ENCODE results near the gene IGLL1.
"Not testable (repeated sequence)": the region's sequence is repeated elsewhere in the genome, so short reads cannot be mapped to it uniquely, and the experiment has no call there.

The IGLL1 gene

GRCh38 chr22:23561025-23561510 lies 19.0 kb downstream of the IGLL1 start:
- DNase-seq: not testable (repeated sequence)

- DNase-seq: not testable (repeated sequence)
Measured at GRCh38 chr22:23560215-23560614, 19.9 kb downstream of the IGLL1 start.

GRCh38 chr22:23557467-23557866 lies 22.6 kb downstream of the IGLL1 start:
- no peak for DNase-seq

- DNase-seq: no peak
Measured at GRCh38 chr22:23557036-23557435, 23.1 kb downstream of the IGLL1 start.

DNA sequence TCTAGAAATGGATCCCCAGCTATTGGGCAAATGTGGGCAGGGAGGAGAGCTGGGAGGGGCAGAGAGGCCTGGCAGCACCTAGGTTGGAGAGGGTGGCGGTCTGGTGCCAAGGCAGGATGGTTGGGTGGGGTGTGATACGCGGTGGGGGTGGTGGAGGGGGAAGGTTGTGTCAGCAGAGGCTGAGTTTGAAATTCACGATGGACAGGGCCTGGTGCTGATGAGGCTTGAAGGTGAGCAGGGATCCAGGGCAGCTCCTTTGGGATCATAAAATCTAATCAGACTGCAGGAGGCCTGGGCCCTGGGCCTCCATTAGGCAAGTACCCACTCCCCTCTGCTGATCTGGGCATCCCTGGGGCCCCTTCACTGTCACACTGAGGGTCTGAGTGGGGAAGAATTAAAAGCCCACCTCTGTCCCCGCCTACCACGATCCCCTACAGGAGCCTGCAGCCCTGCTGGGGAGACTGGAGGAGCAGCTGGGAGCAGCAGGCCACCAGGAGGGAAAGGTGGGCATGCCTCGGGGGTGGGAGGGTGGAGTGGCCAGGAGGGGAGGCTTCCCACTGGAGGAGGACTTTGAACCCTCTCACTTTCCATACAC lies 24.0 kb downstream of the IGLL1 start:
- DNase-seq: no peak

DNA sequence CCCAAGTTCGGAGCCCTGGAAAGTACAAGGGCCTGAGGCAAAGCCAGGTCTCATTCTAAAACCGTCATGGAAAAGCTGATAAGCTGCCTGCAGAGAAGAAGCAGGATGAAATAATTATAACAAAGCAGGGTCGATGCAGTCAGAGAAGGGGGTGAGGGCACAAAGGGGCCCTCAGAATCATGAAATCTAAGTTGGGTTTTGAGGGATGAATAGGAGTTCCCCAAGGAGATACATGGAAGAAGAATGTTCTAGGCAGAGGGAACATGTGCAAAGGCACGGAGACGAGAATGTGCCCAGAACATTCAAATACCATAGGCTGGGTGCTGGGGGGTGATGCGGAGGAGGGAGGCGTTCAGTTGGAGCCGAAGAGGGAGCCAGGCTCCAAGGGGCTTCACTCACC lies 25.0 kb downstream of the IGLL1 start:
- DNase-seq: no peak

GRCh38 chr22:23553924-23554870 lies 25.9 kb downstream of the IGLL1 start:
- no peak for DNase-seq

- no peak for DNase-seq
Measured at GRCh38 chr22:23553438-23553837, 26.7 kb downstream of the IGLL1 start.

DNA sequence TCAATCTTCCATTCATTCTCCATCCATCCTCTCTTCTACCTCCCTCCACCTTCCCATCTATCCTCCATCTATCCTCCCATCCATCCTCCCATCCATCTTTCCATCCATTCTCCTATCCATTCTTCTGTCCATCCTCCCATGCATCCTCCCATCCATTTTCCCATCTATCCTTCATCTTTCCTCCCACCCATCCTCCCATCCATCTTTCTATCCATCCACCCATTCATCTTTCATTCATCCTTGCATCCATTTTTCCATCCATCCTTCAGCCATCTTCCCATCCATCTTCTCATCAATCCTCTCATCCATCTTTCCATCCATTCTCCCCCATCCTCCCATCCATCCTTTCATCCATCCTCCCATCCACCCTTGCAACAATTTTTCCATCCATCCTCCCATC lies 27.5 kb downstream of the IGLL1 start:
- DNase-seq: no peak

DNA sequence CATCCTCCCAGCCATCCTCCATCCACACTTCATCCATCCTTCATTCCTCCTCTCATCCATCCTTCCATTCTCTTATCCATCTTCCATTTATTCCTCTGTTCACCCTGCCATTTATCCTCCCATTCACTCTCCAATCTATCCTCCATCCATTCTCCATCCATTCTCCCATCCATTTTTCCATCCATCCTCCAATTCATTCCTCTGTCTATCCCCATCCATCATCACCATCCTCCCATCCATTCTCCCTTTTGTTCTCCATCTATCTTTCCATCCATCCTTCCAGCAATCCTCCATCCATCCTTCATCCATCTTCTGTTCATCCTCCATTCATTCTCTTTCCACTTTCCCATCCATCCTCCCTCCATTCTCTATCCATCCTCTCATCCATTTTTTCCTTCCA lies 28.7 kb downstream of the IGLL1 start:
- no peak for DNase-seq

GRCh38 chr22:23550049-23550650 lies 29.9 kb downstream of the IGLL1 start:
- no peak for DNase-seq

DNA sequence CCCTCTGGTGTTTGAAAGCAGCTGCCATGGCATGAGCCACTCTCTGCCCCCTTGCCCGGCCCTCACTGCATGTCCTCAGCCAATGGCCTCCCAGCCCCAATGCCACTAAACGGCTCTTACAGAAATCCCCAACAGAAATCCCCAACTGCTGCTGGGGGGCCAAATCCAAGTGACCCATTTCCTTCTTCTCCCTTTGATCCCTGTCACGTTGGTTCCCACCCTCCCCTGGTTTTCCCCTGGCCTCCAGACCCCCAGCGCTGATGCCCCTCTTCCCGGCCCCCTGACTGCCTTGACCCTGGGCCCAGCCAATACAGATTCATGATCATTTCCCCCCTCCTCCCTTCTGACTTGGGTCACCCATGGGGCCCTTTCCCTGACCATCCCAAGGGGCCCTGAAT lies 30.9 kb downstream of the IGLL1 start:
- no peak for DNase-seq

- no peak for DNase-seq
Measured at GRCh38 chr22:23548501-23549197, 31.4 kb downstream of the IGLL1 start.

- no peak for DNase-seq
Measured at GRCh38 chr22:23547818-23548500, 32.1 kb downstream of the IGLL1 start.

DNA sequence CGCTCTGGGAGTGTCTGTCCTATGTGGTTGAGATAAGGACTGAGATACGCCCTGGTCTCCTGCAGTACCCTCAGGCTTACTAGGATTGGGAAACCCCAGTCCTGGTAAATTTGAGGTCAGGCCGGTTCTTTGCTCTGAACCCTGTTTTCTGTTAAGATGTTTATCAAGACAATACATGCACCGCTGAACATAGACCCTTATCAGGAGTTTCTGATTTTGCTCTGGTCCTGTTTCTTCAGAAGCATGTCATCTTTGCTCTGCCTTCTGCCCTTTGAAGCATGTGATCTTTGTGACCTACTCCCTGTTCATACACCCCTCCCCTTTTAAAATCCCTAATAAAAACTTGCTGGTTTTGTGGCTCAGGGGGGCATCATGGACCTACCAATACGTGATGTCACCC lies 32.7 kb downstream of the IGLL1 start:
- not testable (repeated sequence) for DNase-seq

DNA sequence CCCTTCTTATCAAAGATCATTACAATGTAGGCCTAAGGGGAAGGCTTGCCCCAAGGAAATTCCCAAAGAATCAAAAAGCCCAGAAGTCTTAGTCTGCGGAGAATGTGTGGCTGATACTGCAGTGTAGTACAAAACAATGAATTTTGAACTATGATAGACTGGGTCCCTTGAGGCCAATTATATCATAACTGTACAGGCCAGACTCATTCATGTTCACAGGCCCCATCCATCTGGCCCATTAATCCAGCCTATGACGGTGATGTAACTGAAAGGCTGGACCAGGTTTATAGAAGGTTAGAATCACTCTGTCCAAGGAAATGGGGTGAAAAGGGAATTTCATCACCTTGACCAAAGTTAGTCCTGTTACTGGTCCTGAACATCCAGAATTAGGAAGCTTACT lies 35.2 kb downstream of the IGLL1 start:
- peak; percentile 18 for DNase-seq

- DNase-seq: not testable (repeated sequence)
Measured at GRCh38 chr22:23543506-23544000, 36.5 kb downstream of the IGLL1 start.

- no peak for DNase-seq
Measured at GRCh38 chr22:23542933-23543332, 37.2 kb downstream of the IGLL1 start.

DNA sequence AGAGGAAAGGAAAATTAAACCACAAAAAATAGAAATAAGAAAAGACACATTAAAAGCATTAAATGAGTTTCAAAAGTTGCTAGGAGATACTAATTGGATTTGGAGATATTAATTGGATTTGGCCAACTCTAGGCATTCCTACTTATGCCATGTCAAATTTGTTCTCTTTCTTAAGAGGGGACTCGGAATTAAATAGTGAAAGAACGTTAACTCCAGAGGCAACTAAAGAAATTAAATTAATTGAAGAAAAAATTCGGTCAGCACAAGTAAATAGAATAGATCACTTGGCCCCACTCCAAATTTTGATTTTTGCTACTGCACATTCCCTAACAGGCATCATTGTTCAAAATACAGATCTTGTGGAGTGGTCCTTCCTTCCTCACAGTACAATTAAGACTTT lies 37.7 kb downstream of the IGLL1 start:
- DNase-seq: not testable (repeated sequence)

GRCh38 chr22:23541849-23542281 lies 38.2 kb downstream of the IGLL1 start:
- not testable (repeated sequence) for DNase-seq

- not testable (repeated sequence) for DNase-seq
Measured at GRCh38 chr22:23540837-23541236, 39.3 kb downstream of the IGLL1 start.

DNA sequence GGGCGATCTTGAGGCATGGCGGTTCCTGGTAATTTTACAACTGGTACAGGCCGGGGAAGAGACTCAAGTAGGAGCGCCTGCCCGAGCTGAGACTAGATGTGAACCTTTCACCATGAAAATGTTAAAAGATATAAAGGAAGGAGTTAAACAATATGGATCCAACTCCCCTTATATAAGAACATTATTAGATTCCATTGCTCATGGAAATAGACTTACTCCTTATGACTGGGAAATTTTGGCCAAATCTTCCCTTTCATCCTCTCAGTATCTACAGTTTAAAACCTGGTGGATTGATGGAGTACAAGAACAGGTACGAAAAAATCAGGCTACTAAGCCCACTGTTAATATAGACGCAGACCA lies 40.3 kb downstream of the IGLL1 start:
- DNase-seq: not testable (repeated sequence)

All from NCI-H1694 treated with DMSO at 0.1 percent for 48 hours (cell line).